ENCODE results near the gene ALG9. TPM values are rescaled to one million over a fixed set of nuclear protein-coding genes. Genes with fewer than 3 reads are reported as not detected.

The ALG9 gene
- total RNA-seq, 2 experiments from 2014 or later: 32.0 to 36.6 TPM

GRCh38 chr11:111766834-111767142 lies 104.6 kb downstream of the ALG9 start:
- Mint-ChIP-seq H3K27ac (peak overlapping the region; percentile 98), H3K9me3 (no peaks in the 10 kb centered on the region), H3K4me3 (peak overlapping the region; percentile 99), H3K36me3 (ENCODE audit: low read depth) (peaks cover 31% of the 10 kb centered on the region), H3K4me1 (ENCODE audit: low read depth) (peaks cover 30% of the 10 kb centered on the region), H3K27me3 (no peaks in the 10 kb centered on the region)
- intact Hi-C loops (cut with micrococcal nuclease): no loop called here
- TF ChIP-seq CTCF (IDR thresholded peaks at IDR 0.05): no peak
- POLR2A ChIA-PET: interaction anchor here (0.7 to 1.5 kb wide), 11 partner anchors 10 to 276 kb away, joined by 3 to 5 read pairs (median 3); partner anchors contain the start of gene SIK2
- CTCF ChIA-PET: interaction anchor here (0.7 to 10.9 kb wide), 13 partner anchors 9 to 233 kb away, joined by 3 to 91 read pairs (median 4); partner anchors contain the start of gene SIK2
- no peak for ATAC-seq
- no peak for DNase-seq

- DNase-seq (peak; percentile 80), ATAC-seq (peak; percentile 99)
- Mint-ChIP-seq H3K36me3 (ENCODE audit: low read depth) (peaks cover 34% of the 10 kb centered on the region), H3K9me3 (no peaks in the 10 kb centered on the region), H3K4me3 (peak within 1 kb of the TSS; percentile 99), H3K27ac (peak within 1 kb of the TSS; percentile 98), H3K27me3 (no peaks in the 10 kb centered on the region), H3K4me1 (ENCODE audit: low read depth) (peaks cover 30% of the 10 kb centered on the region)
- intact Hi-C loops (cut with micrococcal nuclease): no loop called here
- TF ChIP-seq CTCF (IDR thresholded peaks at IDR 0.05): no peak
- CTCF ChIA-PET: interaction anchor here (0.6 to 10.9 kb wide), 12 partner anchors 10 to 180 kb away, joined by 3 to 91 read pairs (median 6); partner anchors contain the start of genes ALG9 and SIK2
- POLR2A ChIA-PET: interaction anchor here (0.8 to 1.5 kb wide), 10 partner anchors 10 to 277 kb away, joined by 3 to 5 read pairs (median 3); partner anchors contain the start of gene SIK2
Observed at GRCh38 chr11:111765984-111766833, 105.2 kb downstream of the ALG9 start, which contains the start of gene PPP2R1B. TSS of gene PPP2R1B (minus strand) at chr11:111766389. CDS start at chr11:111766361, 28 bp downstream.

- ChIA-PET POLR2A (interaction anchor here (0.7 to 1.3 kb wide), 5 partner anchors 10 to 153 kb away, joined by 3 to 4 read pairs (median 3); no protein-coding TSS in a partner anchor), CTCF (interaction anchor here (0.6 to 10.9 kb wide), 12 partner anchors 11 to 182 kb away, joined by 3 to 91 read pairs (median 4); partner anchors contain the start of genes ALG9 and SIK2)
- peaks cover 40% of the 10 kb centered on the region for H3K36me3 Mint-ChIP-seq (ENCODE audit: low read depth)
- ATAC-seq: no peak
- peak overlapping the region; percentile 99 for H3K4me3 Mint-ChIP-seq
- H3K27me3 Mint-ChIP-seq: no peaks in the 10 kb centered on the region
- peaks cover 30% of the 10 kb centered on the region for H3K4me1 Mint-ChIP-seq (ENCODE audit: low read depth)
- peak overlapping the region; percentile 98 for H3K27ac Mint-ChIP-seq
- intact Hi-C loops (cut with micrococcal nuclease): no loop called here
- DNase-seq: no peak
- no peaks in the 10 kb centered on the region for H3K9me3 Mint-ChIP-seq
- no peak for TF ChIP-seq CTCF (IDR thresholded peaks at IDR 0.05)
Observed at GRCh38 chr11:111765320-111765983, 105.9 kb downstream of the ALG9 start.

- Mint-ChIP-seq H3K4me3 (peak overlapping the region; percentile 99), H3K4me1 (ENCODE audit: low read depth) (peaks cover 30% of the 10 kb centered on the region), H3K9me3 (no peaks in the 10 kb centered on the region), H3K36me3 (ENCODE audit: low read depth) (peaks cover 44% of the 10 kb centered on the region), H3K27ac (no peak overlapping the region), H3K27me3 (no peaks in the 10 kb centered on the region)
- no peak for ATAC-seq
- POLR2A ChIA-PET: interaction anchor here (1.1 kb wide), 1 partner anchor 30 kb away, joined by 3 read pairs; no protein-coding TSS in a partner anchor
- CTCF ChIA-PET: interaction anchor here (0.6 to 10.9 kb wide), 11 partner anchors 10 to 198 kb away, joined by 3 to 91 read pairs (median 3); partner anchors contain the start of gene SIK2
- intact Hi-C loops (cut with micrococcal nuclease): no loop called here
- no peak for DNase-seq
- no peak for TF ChIP-seq CTCF (IDR thresholded peaks at IDR 0.05)
Observed at GRCh38 chr11:111764621-111765020, 106.8 kb downstream of the ALG9 start.

Measured in activated CD8-positive, alpha-beta T cell treated with anti-CD3 and anti-CD28 coated beads for 36 hours (primary cell).